Brain microvascular endothelial cell (primary cell): ENCODE data around the gene TATDN2.

Experiments used
- DNase-seq: peaks from one replicate; pipeline ENCODE4 v3.0.0-alpha.2; 2020
- H3K27ac ChIP-seq: fragments of 250-450 bp; sonication (Bioruptor Pico); 2 replicates; pipeline ENCODE4 v1.5.1; 2020; ENCODE audit warnings: mild to moderate bottlenecking, moderate library complexity
- H3K27me3 ChIP-seq: fragments of 250-450 bp; sonication (Bioruptor Pico); replicated peaks from 2 replicates; pipeline ENCODE4 v1.5.1; 2020; ENCODE audit warnings: mild to moderate bottlenecking
- H3K36me3 ChIP-seq: fragments of 250-450 bp; sonication (Bioruptor Pico); replicated peaks from 2 replicates; pipeline ENCODE4 v1.5.1; 2020; ENCODE audit warnings: mild to moderate bottlenecking
- H3K4me3 ChIP-seq: 2 replicates; pipeline ENCODE4 v1.5.1; 2011; ENCODE audit warnings: low read depth, mild to moderate bottlenecking, control low read depth, low read length, moderate library complexity
- in situ Hi-C: cut with HindIII; loops from 2 replicates; pipeline ENCODE4 v1.10.0; 2017; ENCODE audit warnings: low sequenced_read_pairs, low pct_ligation_motif_present
- TF ChIP-seq, protein P1 (sequence below): IDR thresholded peaks from 2 replicates; pipeline ENCODE4 v1.5.1; 2011; ENCODE audit warnings: low read depth, mild to moderate bottlenecking, moderate library complexity, low read length, control low read depth, inconsistent platforms; ENCODE audit errors: missing control alignments

The TATDN2 gene

GRCh38 chr3:10328460-10329071, 80.3 kb downstream of the TATDN2 start:
- Histone ChIP-seq H3K36me3 (no peaks in the 10 kb centered on the region), H3K27me3 (peaks cover 40% of the 10 kb centered on the region), H3K27ac (no peak overlapping the region), H3K4me3 (no peak overlapping the region)
- in situ Hi-C loops: no loop called here
- no peak for DNase-seq
- TF ChIP-seq, protein P1, sequence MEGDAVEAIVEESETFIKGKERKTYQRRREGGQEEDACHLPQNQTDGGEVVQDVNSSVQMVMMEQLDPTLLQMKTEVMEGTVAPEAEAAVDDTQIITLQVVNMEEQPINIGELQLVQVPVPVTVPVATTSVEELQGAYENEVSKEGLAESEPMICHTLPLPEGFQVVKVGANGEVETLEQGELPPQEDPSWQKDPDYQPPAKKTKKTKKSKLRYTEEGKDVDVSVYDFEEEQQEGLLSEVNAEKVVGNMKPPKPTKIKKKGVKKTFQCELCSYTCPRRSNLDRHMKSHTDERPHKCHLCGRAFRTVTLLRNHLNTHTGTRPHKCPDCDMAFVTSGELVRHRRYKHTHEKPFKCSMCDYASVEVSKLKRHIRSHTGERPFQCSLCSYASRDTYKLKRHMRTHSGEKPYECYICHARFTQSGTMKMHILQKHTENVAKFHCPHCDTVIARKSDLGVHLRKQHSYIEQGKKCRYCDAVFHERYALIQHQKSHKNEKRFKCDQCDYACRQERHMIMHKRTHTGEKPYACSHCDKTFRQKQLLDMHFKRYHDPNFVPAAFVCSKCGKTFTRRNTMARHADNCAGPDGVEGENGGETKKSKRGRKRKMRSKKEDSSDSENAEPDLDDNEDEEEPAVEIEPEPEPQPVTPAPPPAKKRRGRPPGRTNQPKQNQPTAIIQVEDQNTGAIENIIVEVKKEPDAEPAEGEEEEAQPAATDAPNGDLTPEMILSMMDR: no peak

DNA sequence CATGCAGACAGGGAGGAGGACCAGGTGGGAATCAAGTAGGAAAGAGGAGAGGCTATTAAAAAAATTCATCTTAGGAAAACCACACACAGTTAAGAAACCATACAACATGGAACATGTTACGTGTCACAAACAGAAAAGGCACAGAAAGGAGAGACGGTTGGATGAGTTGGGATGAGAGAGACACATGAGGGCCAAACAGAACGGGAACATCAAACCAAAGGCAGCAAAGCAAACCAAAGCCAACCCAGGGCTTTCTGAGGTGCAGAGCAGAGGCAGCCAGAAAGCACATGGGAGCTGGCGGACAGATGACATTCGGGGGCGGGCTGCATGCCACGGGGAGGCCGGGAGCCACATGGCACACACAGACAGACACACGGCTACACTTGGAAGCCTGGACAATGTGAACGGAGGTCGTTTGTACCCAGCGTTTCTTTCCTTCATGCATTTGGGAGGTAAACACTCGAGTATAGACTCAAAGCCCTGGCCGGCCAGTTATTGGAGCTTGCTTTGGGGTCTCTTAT, 81.3 kb downstream of the TATDN2 start:
- no peak for DNase-seq
- no peak overlapping the region for H3K4me3 ChIP-seq
- TF ChIP-seq, protein P1: no peak
- H3K27ac ChIP-seq: no peak overlapping the region
- peaks cover 40% of the 10 kb centered on the region for H3K27me3 ChIP-seq
- in situ Hi-C loops: no loop called here
- H3K36me3 ChIP-seq: no peaks in the 10 kb centered on the region

DNA sequence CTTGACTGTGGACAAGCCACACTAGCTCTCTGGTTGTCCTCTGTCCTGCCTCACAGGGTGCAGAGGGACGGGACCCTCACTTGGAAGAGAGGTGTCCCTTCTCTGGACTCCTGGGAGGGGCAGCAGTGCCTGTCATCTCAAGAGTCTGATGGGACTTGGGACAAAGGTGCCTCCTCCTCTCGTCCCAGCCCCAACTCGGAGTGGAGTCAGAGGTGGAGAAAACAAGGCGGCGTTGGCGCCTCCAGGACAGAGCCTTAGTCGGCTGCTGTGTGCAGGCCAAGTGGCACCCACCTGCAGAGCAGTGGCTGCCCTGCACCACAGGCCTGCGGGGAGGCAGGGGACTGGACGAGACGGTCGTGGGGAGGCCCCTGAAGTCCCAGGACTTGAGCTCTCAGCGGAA, 82.1 kb downstream of the TATDN2 start:
- no peak overlapping the region for H3K4me3 ChIP-seq
- H3K27me3 ChIP-seq: peaks cover 40% of the 10 kb centered on the region
- H3K36me3 ChIP-seq: no peaks in the 10 kb centered on the region
- in situ Hi-C loops: no loop called here
- TF ChIP-seq, protein P1: no peak
- no peak overlapping the region for H3K27ac ChIP-seq
- DNase-seq: no peak
